MV-4-11 (cell line): ENCODE results near the gene NAGS.

Experiments
- DNase-seq: peaks from one replicate; lab custom pipeline; 2025; lab: John Stamatoyannopoulos, UW

The NAGS gene

GRCh38 chr17:44043272-44043696 lies 38.9 kb downstream of the NAGS start:
- peak; percentile 21 for DNase-seq

DNA sequence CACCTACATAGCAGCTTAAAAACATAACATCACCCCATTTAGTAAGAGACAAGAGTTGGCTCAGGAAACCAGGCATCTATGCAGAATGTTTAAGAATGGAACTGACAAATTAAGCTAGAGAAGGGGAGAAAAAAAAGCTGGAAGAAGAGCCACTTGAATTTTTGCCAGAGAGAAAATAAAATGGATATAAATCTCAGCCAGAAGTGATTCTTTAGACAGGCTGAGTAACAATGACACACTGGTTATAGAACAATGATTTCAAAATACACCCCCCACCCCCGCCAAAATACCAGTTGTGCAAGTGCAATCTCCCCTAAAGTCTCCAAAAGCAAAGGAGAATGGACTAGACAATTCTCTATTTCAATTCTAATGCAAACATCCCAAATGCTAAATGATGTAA lies 39.6 kb downstream of the NAGS start:
- DNase-seq = peak; percentile 7

- no peak for DNase-seq
Observed at GRCh38 chr17:44045486-44045885, 41.1 kb downstream of the NAGS start.

DNA sequence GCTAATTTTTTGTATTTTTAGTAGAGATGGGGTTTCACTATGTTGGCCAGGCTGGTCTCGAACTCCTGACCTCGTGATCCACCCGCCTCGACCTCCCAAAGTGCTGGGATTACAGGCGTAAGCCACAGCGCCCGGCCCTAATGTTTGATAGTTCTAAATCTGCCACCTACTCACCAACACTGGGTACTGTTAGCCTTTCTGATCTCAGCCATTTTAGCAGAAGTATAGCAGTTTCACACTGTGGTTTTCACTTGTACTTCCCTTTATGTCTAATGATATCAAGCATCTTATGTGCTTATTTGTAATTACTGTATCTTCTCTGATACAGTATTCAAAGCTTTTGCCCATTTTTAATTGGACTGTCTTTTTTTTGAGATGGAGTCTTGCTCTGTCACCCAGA lies 42.5 kb downstream of the NAGS start:
- peak; percentile 71 for DNase-seq

GRCh38 chr17:44049294-44050060 lies 45.1 kb downstream of the NAGS start:
- no peak for DNase-seq

DNA sequence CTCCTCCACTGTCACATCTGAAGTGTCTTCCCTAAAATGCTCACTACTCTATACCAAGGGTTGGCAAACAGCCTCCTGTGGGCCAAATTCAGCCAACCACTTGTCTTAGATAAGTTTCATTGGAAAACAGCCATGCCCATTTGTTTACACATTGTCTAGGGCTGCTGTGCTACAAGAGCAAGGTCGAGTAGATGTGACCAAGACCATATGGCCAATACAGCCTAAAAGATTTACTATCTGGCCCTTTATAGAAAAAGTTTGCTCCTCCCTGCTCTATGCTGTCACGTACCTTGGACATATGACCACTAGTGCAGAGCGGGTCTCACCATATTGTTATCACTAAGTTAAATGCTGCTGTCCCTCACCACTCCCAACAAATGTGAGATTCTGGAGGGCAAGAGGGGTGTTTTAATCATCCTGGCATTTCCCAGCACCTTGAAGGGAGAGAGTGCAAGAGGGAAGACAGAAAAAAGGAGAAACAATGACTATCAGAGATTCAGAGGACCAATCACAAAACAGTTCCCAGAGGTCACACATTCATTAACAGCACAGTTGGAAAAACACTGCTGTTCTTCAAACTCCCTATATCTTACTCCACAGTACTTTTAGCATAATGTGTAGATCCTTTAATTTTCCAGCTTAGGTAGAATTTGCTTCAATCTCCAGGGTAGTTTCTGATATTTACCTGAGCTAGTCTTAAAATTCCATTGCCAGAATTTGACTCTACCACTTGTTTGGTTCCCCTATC lies 48.9 kb downstream of the NAGS start:
- no peak for DNase-seq
